Prostate gland (tissue), 2 donors: Measurements from ENCODE around the gene PPP3R1.

Source experiments
- CTCF ChIP-seq, 4 experiments: fragments of 200-600 bp in 2 of 4; fragments of 450-650 bp in 2 of 4; sonication (generic) in 2 of 4; IDR thresholded peaks; 1 replicate in 3 of 4; 2 replicates in 1 of 4; pipeline ENCODE4 v1.5.1; 2016 to 2019; ENCODE audit warnings: antibody characterized with exemption in 4 of 4, mild to moderate bottlenecking in 2 of 4, moderate library complexity in 2 of 4
- POLR2A ChIP-seq: fragments of 450-650 bp; IDR thresholded peaks from one replicate; pipeline ENCODE4 v1.6.1; 2016; ENCODE audit warnings: antibody characterized with exemption, mild to moderate bottlenecking
- POLR2AphosphoS5 ChIP-seq: sonication (generic); formaldehyde crosslinking; IDR thresholded peaks from one replicate; pipeline ENCODE4 v1.6.1; 2017; ENCODE audit warnings: antibody characterized with exemption

DNA sequence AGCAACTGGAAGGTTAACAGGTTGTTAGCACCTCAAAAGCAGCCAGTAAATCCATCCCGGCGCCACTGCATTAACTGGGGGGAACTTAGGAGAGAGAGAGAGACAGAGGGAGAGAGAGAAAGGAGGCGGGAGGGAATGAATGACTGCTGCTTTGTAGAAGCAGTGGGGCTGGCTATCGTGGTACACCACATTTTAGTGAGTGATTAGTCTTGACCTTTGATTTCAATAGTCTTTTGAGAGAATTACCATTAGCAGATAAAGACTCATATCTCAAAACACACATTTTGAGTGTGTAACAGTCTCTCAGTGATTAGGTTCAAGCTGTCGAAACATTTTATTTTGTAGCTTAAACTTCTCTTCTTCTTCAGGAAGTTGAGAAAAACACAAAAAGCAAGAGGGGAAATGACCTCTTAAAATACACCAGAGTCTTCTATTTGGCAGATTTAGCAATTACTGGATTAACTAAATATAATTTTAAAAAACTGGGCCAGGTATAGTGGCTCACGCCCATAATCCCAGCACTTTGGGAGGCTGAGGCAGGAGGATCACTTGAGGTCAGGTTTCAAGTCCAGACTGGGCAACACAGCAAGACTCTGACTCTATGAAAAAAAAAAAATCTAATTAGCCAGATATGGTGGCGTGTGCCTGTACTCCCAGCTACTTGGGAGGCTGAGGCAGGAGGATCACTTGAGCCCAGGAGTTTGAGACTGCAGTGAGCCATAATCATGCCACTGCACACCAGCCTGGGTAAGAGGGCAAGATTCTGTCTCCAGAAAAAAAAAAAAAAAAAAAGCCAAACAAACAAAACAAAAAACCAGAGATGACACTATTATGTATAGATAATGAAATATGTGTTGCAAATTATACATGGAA, 116.6 kb downstream of the PPP3R1 start:
- TF ChIP-seq CTCF (IDR thresholded peaks at IDR 0.05): no peak
- TF ChIP-seq POLR2AphosphoS5: no peak
- TF ChIP-seq POLR2A: no peak
